Esophagus (tissue), 2 donors: ENCODE data around the gene SPTB. TPM values are rescaled to one million over a fixed set of nuclear protein-coding genes. Genes with fewer than 3 reads are reported as not detected.
A peak's percentile ranks its signal among the peaks of the same experiment; 100 is the strongest.

Source experiments
- H3K27ac ChIP-seq, 2 donors: one replicate each; pipeline ENCODE4 v1.5.1; 2013; ENCODE audit warnings: low read depth in 2 of 2, mild to moderate bottlenecking in 2 of 2, inconsistent platforms in 1 of 2, low read length in 1 of 2, moderate library complexity in 1 of 2
- H3K27me3 ChIP-seq, 2 donors: one replicate each; pipeline ENCODE4 v1.6.1; 2013; ENCODE audit warnings: low read length in 2 of 2, control low read depth in 1 of 2, mild to moderate bottlenecking in 1 of 2; ENCODE audit not compliant: insufficient read depth in 2 of 2, control insufficient read depth in 1 of 2
- H3K36me3 ChIP-seq, 2 donors: one replicate each; pipeline ENCODE4 v1.6.1; 2013; ENCODE audit warnings: low read length in 1 of 2; ENCODE audit not compliant: control insufficient read depth in 2 of 2, insufficient read depth in 2 of 2
- H3K4me1 ChIP-seq, 2 donors: one replicate each; pipeline ENCODE4 v1.6.1; 2013; ENCODE audit warnings: low read length in 1 of 2; ENCODE audit not compliant: control insufficient read depth in 2 of 2, insufficient read depth in 2 of 2
- H3K4me3 ChIP-seq, 2 donors: one replicate each; pipeline ENCODE4 v1.5.1; 2013; ENCODE audit warnings: low read length in 2 of 2, mild to moderate bottlenecking in 2 of 2, low read depth in 1 of 2, moderate library complexity in 1 of 2
- H3K9me3 ChIP-seq, 2 donors: one replicate each; pipeline ENCODE4 v1.6.1; 2013; ENCODE audit warnings: mild to moderate bottlenecking in 2 of 2, low read depth in 1 of 2, low read length in 1 of 2, moderate library complexity in 1 of 2; ENCODE audit not compliant: control insufficient read depth in 2 of 2, insufficient read depth in 1 of 2
- WGBS, 2 donors: extraction: QIAGEN DNeasy Blood & Tissue Kit; methylation state at CpG; one replicate each; pipeline ENCODE4 v1.1.7; 2013; 5-methylcytosine and 5-hydroxymethylcytosine counted together
- polyA plus RNA-seq, 2 donors: library from polyadenylated mRNA; stranded (reverse); fragments of 200-250 nt; gene quantifications; one replicate each; pipeline ENCODE4 v1.2.3, GENCODE V29; 2013
- donor health status: healthy with polysubstance abuse.
- donor health status: Bipolar disorder and iron deficiency.

Gene SPTB
- polyA plus RNA-seq, 2 donors: 0.11 to 0.41 TPM

DNA sequence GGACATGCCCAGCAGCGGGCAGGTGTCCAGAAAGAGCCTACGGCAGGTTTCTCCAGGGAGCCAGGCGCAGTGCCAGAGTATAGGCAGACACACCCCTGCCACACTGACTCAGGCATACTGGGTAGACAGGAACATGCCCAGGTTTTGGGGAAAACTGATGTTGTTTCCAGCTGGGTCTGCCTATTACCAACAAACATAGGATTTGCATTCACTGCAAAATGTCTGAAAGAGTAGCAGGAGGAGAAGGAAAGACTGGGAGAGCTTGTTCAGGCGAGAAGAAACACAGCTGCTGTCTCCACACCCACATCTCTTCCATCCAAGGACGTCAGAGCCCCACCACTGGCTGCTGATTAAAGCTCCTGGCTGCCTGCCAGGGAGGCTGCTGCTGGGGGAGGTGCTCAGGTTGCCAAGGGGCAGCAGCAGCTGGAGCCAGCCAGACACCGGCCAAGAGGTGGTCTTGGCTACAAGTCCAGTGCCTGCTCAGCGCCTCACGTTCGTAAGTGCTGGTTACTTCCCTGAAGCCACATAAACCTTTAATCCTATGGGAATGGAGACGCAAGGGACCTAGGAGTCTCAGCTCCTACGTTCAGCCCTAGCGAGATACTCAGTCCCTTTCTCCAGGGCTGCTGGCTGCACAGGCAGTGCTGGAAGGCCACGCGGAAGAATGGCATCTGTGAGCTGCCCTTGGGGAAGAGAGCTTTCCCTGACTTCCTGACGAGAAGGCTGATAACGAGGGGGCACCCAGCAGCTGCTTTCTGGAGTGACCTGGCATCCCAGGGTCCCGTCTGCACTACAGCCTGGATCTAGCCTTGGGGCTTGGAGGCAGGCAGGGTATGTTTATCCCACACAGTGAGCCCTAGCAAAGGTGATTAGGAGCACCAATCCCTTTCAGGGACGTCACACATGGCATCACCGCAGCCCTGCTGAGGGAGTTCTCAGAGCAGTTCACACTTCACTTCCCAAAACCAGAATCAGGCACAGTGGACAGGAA lies 117.4 kb downstream of the SPTB start:
- no peaks in the 10 kb centered on the region for H3K27me3 ChIP-seq
- no peaks in the 10 kb centered on the region for H3K36me3 ChIP-seq
- no peak overlapping the region for H3K4me3 ChIP-seq
- H3K9me3 ChIP-seq: no peaks in the 10 kb centered on the region
- WGBS, 2 donors: 15 to 17% methylated on average over 19 of the region's 19 CpGs
- peaks cover 6 to 30% of the 10 kb centered on the region in 2 donors for H3K4me1 ChIP-seq
- H3K27ac ChIP-seq: peak overlapping the region; percentile 57 to 89

DNA sequence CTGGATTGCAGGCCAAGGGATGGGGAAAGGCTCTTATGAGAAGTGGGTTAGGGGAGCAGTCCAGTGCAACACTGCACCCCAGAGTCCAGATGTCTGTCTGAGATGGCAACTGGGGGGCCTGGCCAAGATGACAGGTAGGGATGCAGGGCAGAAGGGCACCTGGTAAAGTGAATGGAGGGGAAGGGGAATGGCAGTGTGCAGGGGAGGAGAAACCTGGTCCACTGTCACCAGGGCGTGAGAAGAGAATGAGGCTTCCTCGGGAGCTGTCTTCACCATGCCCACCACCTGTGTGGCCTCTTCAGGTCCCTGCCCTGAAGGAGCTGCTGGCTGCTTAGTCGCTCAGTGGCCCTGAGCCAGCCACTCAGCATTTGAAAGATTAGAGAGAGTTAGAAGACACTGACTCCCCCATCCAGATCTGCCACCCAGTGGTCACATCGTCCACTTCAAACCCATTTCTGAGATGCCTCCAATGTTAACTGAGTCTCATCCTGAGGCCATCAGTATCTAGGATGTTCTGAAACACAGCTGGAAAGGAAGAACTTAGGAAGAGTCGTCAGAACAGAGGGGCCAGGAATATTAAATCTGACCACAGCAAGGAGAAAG lies 118.2 kb downstream of the SPTB start:
- peaks cover 6 to 28% of the 10 kb centered on the region in 2 donors for H3K4me1 ChIP-seq
- no peaks in the 10 kb centered on the region for H3K27me3 ChIP-seq
- 25 to 33% methylated on average over 5 of the region's 5 CpGs for WGBS, 2 donors
- no peaks in the 10 kb centered on the region for H3K36me3 ChIP-seq
- no peaks in the 10 kb centered on the region for H3K9me3 ChIP-seq
- H3K27ac ChIP-seq: peak overlapping the region; percentile 57 to 89
- H3K4me3 ChIP-seq: no peak overlapping the region

DNA sequence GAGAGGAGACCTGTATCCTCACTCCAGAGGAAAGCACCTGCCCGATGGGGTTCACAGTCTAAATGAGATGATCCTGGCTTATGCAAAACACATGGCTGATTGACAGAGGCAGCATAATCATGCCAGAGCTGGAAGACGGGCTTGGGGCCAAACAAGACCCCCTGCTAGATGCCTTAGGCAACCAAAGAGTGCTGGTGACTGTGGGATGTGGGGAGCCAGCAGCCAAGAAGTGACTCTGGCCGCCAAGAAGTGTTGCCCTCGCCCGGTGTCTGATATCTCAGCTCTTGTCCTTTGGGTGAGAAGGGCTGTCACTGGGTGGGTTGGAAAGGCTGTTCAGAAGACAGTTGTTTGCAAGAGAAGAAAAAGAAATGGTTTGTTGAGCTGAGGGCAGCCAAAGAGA lies 118.8 kb downstream of the SPTB start:
- Histone ChIP-seq H3K9me3 (no peaks in the 10 kb centered on the region), H3K4me1 (peaks cover 6 to 26% of the 10 kb centered on the region in 2 donors), H3K27ac (no peak overlapping the region), H3K4me3 (no peak overlapping the region), H3K36me3 (no peaks in the 10 kb centered on the region), H3K27me3 (no peaks in the 10 kb centered on the region)
- WGBS, 2 donors: 64 to 65% methylated on average over 5 of the region's 5 CpGs

DNA sequence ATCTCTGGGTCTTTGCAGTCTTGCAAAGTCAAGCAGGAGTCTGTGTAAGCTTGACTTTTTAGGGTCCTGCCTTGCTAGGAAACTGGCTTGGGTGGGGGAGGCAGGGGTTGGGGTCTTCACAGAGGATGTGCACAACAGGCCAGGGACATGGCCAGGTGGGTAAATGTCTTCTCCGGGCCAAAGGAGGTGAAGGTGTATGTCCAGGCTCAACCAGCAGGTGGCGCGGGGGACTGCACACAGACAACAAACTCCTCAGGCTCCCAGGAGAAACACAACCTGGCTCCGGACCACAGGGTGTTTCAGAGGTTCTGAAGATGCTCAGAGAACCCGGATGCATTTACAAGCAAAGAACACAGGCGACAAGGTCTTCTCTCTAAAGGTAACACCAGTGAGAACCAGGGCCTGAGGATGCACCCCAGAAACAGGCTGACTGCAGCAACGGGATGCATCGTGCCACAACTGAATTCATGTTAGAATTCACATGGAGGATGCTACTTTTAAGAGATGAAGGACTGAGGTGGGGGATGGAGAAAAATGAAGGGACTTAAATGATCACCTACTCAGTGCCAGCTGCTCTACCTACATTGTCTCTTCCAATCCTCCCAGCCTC lies 119.5 kb downstream of the SPTB start:
- H3K27ac ChIP-seq: no peak overlapping the region
- H3K36me3 ChIP-seq: no peaks in the 10 kb centered on the region
- no peaks in the 10 kb centered on the region for H3K9me3 ChIP-seq
- WGBS, 2 donors: 52 to 67% methylated on average over 8 of the region's 8 CpGs
- no peak overlapping the region for H3K4me3 ChIP-seq
- peaks cover 6 to 26% of the 10 kb centered on the region in 2 donors for H3K4me1 ChIP-seq
- no peaks in the 10 kb centered on the region for H3K27me3 ChIP-seq

DNA sequence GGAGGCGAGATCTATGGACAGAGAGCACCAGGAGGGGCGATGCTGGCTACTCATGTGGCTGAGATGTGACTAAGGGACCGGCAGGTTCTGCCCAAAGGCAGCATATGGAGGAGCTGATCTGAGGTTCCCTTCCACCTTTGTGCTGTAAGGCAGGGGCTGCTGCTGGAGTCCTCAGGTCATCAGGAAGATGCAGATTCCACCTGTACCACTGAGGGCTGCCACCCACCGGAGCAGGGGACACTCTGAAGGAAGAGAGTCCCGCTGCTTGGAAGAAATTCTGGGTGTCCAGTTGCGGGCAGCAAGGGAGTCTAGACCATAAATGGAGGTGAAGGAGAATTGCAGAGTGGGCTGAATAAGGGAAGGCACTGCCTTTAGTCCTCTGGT lies 120.2 kb downstream of the SPTB start:
- no peaks in the 10 kb centered on the region for H3K9me3 ChIP-seq
- WGBS, 2 donors: 92 to 96% methylated on average over 6 of the region's 6 CpGs
- H3K4me1 ChIP-seq: peaks cover 6 to 26% of the 10 kb centered on the region in 2 donors
- H3K27me3 ChIP-seq: no peaks in the 10 kb centered on the region
- no peak overlapping the region for H3K4me3 ChIP-seq
- H3K36me3 ChIP-seq: no peaks in the 10 kb centered on the region
- no peak overlapping the region for H3K27ac ChIP-seq

DNA sequence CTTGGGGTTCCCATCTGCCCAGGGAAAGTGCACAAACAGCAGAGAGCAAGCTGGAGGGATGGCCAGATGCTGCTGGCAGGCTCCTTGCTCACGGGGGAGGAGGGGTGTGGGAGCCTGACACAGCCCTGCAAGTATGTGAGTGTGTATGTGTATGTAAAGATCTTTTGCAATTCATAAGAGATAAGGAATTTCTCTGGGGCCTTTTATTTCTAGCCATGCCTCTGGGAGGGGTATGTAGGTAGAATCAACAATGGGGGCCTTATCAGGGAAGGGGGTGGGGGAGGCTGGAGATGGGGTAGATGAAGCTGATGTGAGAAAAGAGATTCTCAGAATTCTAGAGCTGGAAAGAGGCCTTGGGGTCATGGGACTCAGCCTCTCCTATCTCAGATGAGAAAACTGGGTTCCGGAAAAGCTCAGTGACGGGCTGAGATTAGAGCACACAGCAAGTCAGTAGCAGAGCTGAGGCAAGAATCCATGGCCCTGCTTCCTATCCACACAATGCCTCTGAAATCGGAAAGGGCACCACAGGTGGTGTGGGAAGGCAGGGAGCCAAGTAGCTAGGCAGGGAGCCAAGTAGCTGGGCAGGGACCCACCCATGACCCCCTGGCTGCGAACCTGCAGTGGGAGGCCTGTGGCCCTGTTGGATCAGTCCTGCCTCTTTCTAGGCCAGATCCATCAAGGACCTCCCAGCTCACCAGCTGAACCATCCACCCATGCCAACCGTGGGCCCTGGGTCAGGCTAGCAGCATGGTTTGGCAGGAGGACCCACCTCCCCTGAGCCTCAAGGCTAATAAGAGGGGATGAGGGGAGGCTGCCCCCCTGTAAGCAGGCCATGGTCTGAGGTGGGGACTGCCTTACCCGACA lies 120.8 kb downstream of the SPTB start:
- no peaks in the 10 kb centered on the region for H3K27me3 ChIP-seq
- no peaks in the 10 kb centered on the region for H3K9me3 ChIP-seq
- H3K4me1 ChIP-seq: peaks cover 8 to 24% of the 10 kb centered on the region in 2 donors
- H3K36me3 ChIP-seq: no peaks in the 10 kb centered on the region
- H3K4me3 ChIP-seq: no peak overlapping the region
- WGBS, 2 donors: 51 to 54% methylated on average over 7 of the region's 7 CpGs
- peak overlapping the region in 1 of 2 donors; percentile 33 for H3K27ac ChIP-seq

DNA sequence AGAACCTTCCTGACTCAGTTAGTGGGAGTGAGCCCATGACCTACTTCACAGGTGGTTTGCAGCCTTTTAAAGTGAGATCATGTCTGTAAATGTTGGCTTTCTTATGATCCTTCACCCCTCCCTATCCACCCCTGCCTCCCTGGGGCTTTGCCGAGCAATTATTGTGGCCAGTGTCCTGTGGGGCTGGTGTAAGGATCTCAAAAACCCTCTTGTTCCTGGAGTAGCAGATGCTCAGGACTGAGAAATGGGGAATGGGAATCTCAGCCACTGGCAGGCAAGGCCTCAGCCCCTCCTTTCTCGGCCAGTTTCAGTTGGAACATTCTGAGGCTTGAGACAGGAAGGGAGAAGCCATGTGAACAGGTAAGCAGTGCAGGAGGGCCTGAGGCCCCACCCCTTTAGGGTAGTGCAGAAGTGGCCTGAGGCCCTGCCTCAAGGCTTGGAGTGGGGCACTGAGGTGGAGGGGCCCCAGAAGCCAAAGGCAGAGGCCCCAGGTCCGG lies 121.6 kb downstream of the SPTB start:
- WGBS, 2 donors: 43 to 52% methylated on average over 3 of the region's 3 CpGs
- no peaks in the 10 kb centered on the region for H3K27me3 ChIP-seq
- no peak overlapping the region for H3K4me3 ChIP-seq
- peaks cover 8 to 24% of the 10 kb centered on the region in 2 donors for H3K4me1 ChIP-seq
- H3K9me3 ChIP-seq: no peaks in the 10 kb centered on the region
- peak overlapping the region in 1 of 2 donors; percentile 73 for H3K27ac ChIP-seq
- H3K36me3 ChIP-seq: no peaks in the 10 kb centered on the region

DNA sequence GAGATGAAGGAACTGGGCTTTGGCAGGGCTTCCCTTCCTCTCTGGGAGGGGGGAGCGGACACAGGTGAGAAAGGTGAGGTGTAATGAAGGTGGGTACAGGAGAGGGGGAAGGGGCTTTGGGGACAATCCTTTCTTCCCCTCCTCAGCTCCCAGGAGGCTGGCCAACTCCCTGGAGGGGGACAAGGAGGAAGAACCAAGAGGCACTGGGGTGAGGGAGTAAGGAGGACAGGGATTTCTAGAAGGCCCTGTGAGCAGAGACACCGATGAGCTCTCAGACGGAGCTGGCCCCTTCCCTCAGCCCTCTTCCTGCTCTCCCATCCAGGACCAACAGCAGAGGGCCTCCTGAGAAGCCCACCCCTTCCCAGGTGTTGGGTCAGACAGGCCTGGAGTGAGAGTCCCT lies 122.1 kb downstream of the SPTB start:
- Histone ChIP-seq H3K9me3 (no peaks in the 10 kb centered on the region), H3K4me1 (peaks cover 8 to 23% of the 10 kb centered on the region in 2 donors), H3K27ac (peak overlapping the region in 1 of 2 donors; percentile 37), H3K4me3 (no peak overlapping the region), H3K36me3 (no peaks in the 10 kb centered on the region), H3K27me3 (no peaks in the 10 kb centered on the region)
- 71 to 83% methylated on average over 3 of the region's 3 CpGs for WGBS, 2 donors

DNA sequence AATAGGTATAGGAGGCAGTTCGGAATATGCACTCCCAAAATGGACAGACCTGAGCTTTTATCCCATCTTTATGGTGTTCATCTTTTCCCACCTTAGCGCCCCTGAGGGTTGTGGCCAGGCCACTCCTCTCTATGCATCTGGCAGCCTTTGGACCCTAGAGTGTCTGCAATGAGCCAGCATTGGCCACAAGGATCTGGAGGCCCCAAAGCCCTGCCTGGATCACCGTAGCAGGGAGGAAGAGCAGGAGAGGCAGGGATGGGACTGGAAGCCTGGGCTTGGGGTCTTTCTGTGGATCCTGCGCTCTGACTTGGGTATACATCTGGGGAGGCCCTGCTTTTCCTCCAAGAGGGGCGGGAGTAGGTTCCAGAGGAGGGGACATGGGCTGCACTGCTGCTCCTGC lies 123.0 kb downstream of the SPTB start:
- Histone ChIP-seq H3K36me3 (no peaks in the 10 kb centered on the region), H3K4me3 (no peak overlapping the region), H3K27me3 (no peaks in the 10 kb centered on the region), H3K4me1 (peaks cover 8 to 18% of the 10 kb centered on the region in 2 donors), H3K9me3 (no peaks in the 10 kb centered on the region), H3K27ac (no peak overlapping the region)
- WGBS, 2 donors: 92 to 93% methylated on average over 5 of the region's 5 CpGs
